Activated B cell treated with CpG ODN at 0.5 μM for 24 hours (primary cell): ENCODE results near the gene TREX2. TPM values are rescaled to one million over a fixed set of nuclear protein-coding genes. Genes with fewer than 3 reads are reported as not detected.
"Not testable (repeated sequence)": the region's sequence is repeated elsewhere in the genome, so short reads cannot be mapped to it uniquely, and the experiment has no call there.

Source experiments
- ATAC-seq: fragments of 200-7000 bp; cut with Tn5 transposase; one replicate; pipeline ENCODE4 v1.10.0; 2021; ENCODE audit warnings: low read depth, mild to moderate bottlenecking, moderate library complexity
- CTCF ChIA-PET: fragments of 350-600 bp; sonication (Branson Sonifier 250); formaldehyde crosslinking; loops from one replicate; lab custom pipeline; 2021; ENCODE audit warnings: antibody characterized with exemption; lab: Charles Lee
- POLR2A ChIA-PET: fragments of 350-600 bp; sonication (Branson Sonifier 250); formaldehyde crosslinking; loops from one replicate; lab custom pipeline; 2021; ENCODE audit warnings: antibody characterized with exemption; lab: Charles Lee
- DNase-seq: peaks from one replicate; pipeline ENCODE4 v3.0.0; 2022
- H3K27ac Mint-ChIP-seq: one replicate; pipeline ENCODE4 v1.8.0; 2020; ENCODE audit warnings: mixed read lengths
- H3K27me3 Mint-ChIP-seq: one replicate; pipeline ENCODE4 v1.8.0; 2021; ENCODE audit warnings: mixed read lengths
- H3K36me3 Mint-ChIP-seq: one replicate; pipeline ENCODE4 v1.8.0; 2021; ENCODE audit warnings: low read depth, mixed read lengths
- H3K4me1 Mint-ChIP-seq: one replicate; pipeline ENCODE4 v1.8.0; 2021; ENCODE audit warnings: mixed read lengths
- H3K4me3 Mint-ChIP-seq: one replicate; pipeline ENCODE4 v1.8.0; 2020; ENCODE audit warnings: mild to moderate bottlenecking, mixed read lengths
- H3K9me3 Mint-ChIP-seq: one replicate; pipeline ENCODE4 v1.8.0; 2020; ENCODE audit warnings: mixed read lengths
- intact Hi-C: fragments of 100-400 bp; cut with micrococcal nuclease; formaldehyde crosslinking; loops from one replicate; pipeline ENCODE4 v1.15.1; 2024
- total RNA-seq: library from RNA; stranded (reverse); gene quantifications from 2 replicates; pipeline ENCODE4 v1.2.3, GENCODE V29; 2022
- TF ChIP-seq, protein P1 (sequence below): fragments of 200-600 bp; IDR thresholded peaks from one replicate; pipeline ENCODE4 v1.8.0; 2022; ENCODE audit warnings: antibody characterized with exemption, mild to moderate bottlenecking

TREX2 gene
- total RNA-seq, 1 donor from 2014 or later: 3.2 TPM

DNA sequence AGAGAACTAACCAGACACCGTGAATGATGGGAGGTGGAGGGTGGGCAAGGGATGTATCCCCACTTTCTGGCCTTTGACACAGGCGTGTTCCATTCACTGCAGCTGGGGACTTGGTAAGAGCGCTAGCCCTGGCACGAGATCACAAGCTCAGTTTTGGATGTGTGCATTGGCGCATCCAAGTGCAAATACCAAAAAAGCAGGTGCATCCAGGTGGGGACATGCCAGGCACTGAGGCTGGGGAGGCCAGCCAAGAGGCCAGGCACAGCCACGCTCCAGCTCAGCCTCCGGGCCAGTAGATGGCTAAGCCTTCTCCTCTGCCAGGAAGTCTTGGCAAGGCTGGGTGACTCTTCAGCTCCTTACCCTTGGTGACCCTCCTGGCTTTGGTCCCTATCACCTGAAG lies 39.0 kb downstream of the TREX2 start:
- H3K4me1 Mint-ChIP-seq: peaks cover 4% of the 10 kb centered on the region
- no peaks in the 10 kb centered on the region for H3K36me3 Mint-ChIP-seq
- no peak overlapping the region for H3K4me3 Mint-ChIP-seq
- H3K27ac Mint-ChIP-seq: no peak overlapping the region
- ChIA-PET POLR2A (no interaction called here), CTCF (no interaction called here)
- no peaks in the 10 kb centered on the region for H3K9me3 Mint-ChIP-seq
- ATAC-seq (no peak), DNase-seq (no peak)
- no peaks in the 10 kb centered on the region for H3K27me3 Mint-ChIP-seq
- TF ChIP-seq, protein P1, sequence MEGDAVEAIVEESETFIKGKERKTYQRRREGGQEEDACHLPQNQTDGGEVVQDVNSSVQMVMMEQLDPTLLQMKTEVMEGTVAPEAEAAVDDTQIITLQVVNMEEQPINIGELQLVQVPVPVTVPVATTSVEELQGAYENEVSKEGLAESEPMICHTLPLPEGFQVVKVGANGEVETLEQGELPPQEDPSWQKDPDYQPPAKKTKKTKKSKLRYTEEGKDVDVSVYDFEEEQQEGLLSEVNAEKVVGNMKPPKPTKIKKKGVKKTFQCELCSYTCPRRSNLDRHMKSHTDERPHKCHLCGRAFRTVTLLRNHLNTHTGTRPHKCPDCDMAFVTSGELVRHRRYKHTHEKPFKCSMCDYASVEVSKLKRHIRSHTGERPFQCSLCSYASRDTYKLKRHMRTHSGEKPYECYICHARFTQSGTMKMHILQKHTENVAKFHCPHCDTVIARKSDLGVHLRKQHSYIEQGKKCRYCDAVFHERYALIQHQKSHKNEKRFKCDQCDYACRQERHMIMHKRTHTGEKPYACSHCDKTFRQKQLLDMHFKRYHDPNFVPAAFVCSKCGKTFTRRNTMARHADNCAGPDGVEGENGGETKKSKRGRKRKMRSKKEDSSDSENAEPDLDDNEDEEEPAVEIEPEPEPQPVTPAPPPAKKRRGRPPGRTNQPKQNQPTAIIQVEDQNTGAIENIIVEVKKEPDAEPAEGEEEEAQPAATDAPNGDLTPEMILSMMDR: no peak
- intact Hi-C loops: no loop called here

DNA sequence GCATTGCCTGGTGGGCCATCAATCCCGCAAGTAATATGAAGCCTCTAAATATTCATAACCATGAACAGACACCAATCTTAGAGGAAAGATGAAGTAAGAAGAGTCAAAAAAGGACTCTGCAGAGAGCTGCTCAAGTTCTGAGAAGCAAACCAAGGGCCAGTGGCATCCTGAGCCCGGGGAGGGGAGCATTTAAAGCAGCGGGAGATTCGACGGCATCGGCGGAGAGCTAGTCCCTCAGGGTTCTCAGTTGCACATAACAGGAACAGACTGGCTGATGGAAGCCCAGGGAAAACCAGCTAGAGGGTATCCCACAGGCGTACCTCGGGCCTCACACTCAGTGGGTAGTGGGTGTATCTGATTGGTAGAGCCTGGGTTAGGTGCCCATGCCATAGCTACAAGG lies 39.8 kb downstream of the TREX2 start:
- TF ChIP-seq, protein P1: no peak
- no peak overlapping the region for H3K27ac Mint-ChIP-seq
- H3K4me3 Mint-ChIP-seq: no peak overlapping the region
- H3K27me3 Mint-ChIP-seq: no peaks in the 10 kb centered on the region
- H3K36me3 Mint-ChIP-seq: no peaks in the 10 kb centered on the region
- H3K4me1 Mint-ChIP-seq: peaks cover 2% of the 10 kb centered on the region
- ATAC-seq (no peak), DNase-seq (no peak)
- ChIA-PET CTCF (no interaction called here), POLR2A (no interaction called here)
- H3K9me3 Mint-ChIP-seq: peaks cover 2% of the 10 kb centered on the region
- intact Hi-C loops: no loop called here

DNA sequence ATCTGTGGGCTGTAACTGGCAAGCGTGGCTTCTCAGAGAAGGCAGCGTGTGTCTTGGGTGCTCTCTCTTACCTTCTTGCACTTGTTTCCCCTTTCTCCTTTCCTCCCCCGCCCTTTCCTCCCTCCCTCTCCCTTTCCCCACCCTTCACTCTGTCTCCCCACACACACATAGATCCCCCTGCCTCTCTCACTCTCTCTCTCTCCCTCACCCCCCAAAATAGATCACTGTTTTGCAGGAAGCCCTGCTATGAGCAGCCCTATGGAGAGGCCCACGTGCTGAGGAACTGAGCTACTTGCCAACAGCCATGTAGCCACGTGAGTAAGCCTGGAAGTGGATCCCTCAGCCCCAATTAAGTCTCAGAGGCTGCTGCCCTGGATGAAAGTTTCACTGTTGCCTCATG lies 40.4 kb downstream of the TREX2 start:
- ChIA-PET CTCF (no interaction called here), POLR2A (no interaction called here)
- Mint-ChIP-seq H3K27ac (no peak overlapping the region), H3K9me3 (peaks cover 2% of the 10 kb centered on the region), H3K4me1 (no peaks in the 10 kb centered on the region), H3K27me3 (no peaks in the 10 kb centered on the region), H3K4me3 (no peak overlapping the region), H3K36me3 (no peaks in the 10 kb centered on the region)
- DNase-seq: no peak
- intact Hi-C loops: no loop called here
- ATAC-seq: no peak
- TF ChIP-seq, protein P1: no peak

DNA sequence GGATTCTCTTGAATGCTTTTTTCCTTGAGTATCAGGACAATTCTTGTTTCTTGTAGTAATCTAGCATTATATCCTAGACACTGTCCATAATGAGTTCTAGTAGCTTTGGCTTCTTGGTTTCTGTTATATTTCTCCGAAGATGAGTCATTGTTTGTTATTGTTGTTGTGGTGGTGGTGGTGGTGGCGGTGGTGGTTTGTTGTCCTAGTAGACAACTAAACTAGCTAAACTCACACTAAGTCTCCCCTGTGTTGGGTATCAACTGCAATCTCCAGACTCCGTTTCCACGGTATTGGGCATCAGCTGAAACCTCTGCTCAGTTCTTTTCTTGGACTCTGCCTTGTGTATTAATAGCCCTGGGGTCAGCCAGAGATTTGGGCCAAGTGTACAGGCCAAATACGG lies 41.5 kb downstream of the TREX2 start:
- H3K36me3 Mint-ChIP-seq, CTCF ChIA-PET, DNase-seq, POLR2A ChIA-PET, H3K9me3 Mint-ChIP-seq, intact Hi-C loops, H3K27ac Mint-ChIP-seq, H3K4me3 Mint-ChIP-seq, H3K27me3 Mint-ChIP-seq, H3K4me1 Mint-ChIP-seq, ATAC-seq: not testable (repeated sequence)

DNA sequence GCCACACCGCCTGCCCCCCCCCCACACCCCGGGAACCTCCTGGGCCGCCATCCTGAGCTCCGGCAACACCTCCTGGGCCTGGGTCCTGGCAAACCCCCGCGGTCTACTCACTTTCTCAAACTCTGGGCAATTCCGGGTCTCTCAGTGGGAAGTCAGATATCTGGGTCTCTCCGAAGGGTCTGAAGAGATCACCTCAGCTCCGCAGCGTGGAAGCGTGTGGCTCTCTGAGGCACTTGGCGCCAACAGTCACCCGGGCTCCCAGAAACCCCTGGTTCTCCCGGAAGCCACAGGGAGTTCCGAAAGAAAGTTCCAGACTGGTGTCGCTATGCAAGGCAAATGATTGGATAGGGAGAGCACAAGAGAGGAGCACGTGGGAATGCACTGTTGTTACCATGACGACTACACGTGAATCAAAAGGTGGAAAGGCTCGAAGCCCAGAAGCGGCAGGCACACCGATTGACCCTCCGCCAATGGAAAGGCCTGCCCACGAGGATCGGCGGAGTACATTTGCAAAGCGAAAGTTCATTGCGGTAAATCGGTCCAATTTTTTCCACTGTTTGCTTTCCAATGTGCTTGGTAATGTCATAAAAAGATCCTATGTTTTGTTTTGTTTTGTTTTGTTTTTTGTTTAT lies 44.6 kb downstream of the TREX2 start, which contains the start of gene PNMA6E:
Gene PNMA6E, minus strand, starts transcription at position 218 of the 632 bp plus-strand sequence. CDS start 2,501 bp downstream, outside the sequence.
- Mint-ChIP-seq H3K27ac (no peak within 1 kb of the TSS), H3K4me1 (peaks cover 6% of the 10 kb centered on the region), H3K27me3 (no peaks in the 10 kb centered on the region), H3K36me3 (no peaks in the 10 kb centered on the region), H3K9me3 (peaks cover 2% of the 10 kb centered on the region), H3K4me3 (no peak within 1 kb of the TSS)
- intact Hi-C loops: no loop called here
- no peak for DNase-seq
- ChIA-PET POLR2A (no interaction called here), CTCF (no interaction called here)
- no peak for ATAC-seq
- TF ChIP-seq, protein P1: no peak
